Fibroblast of lung (primary cell): ENCODE data around the gene FAM185A. TPM values are rescaled to one million over a fixed set of nuclear protein-coding genes. Genes with fewer than 3 reads are reported as not detected.
A peak's percentile ranks its signal among the peaks of the same experiment; 100 is the strongest.
"Not testable (repeated sequence)": the region's sequence is repeated elsewhere in the genome, so short reads cannot be mapped to it uniquely, and the experiment has no call there.

Source experiments
- DNase-seq, 2 donors: peaks; one replicate each; pipeline versions ENCODE4 v3.0.0 to v3.0.0-alpha.2; 2010; ENCODE audit warnings: low read depth in 2 of 2
- H2AFZ ChIP-seq: 2 replicates; pipeline ENCODE4 v1.5.1; 2012; ENCODE audit warnings: low read length, control low read depth, inconsistent platforms
- H3K27ac ChIP-seq: 2 replicates; pipeline ENCODE4 v1.5.1; 2011; ENCODE audit warnings: low read length, control low read depth; ENCODE audit not compliant: insufficient read depth
- H3K27me3 ChIP-seq: 2 replicates; pipeline ENCODE4 v1.5.1; 2011; ENCODE audit warnings: mild to moderate bottlenecking, low read length; ENCODE audit not compliant: control insufficient read depth, insufficient read depth
- H3K36me3 ChIP-seq: 2 replicates; pipeline ENCODE4 v1.5.1; 2011; ENCODE audit warnings: low read length; ENCODE audit not compliant: control insufficient read depth, insufficient read depth
- H3K4me1 ChIP-seq: 2 replicates; pipeline ENCODE4 v1.5.1; 2011; ENCODE audit warnings: low read length; ENCODE audit not compliant: control insufficient read depth, insufficient read depth; ENCODE audit errors: extremely low read depth
- H3K4me2 ChIP-seq: 2 replicates; pipeline ENCODE4 v1.5.1; 2011; ENCODE audit warnings: low read length, control low read depth; ENCODE audit not compliant: insufficient read depth; ENCODE audit errors: extremely low read depth
- H3K4me3 ChIP-seq, 4 experiments: fragments of 200-600 bp in 1 of 4; sonication (generic) in 1 of 4; replicated peaks in 1 of 4; 2 replicates each; pipeline ENCODE4 v1.5.1; 2011 to 2016; ENCODE audit warnings: low read length in 4 of 4, low read depth in 3 of 4, mild to moderate bottlenecking in 3 of 4, control low read depth in 2 of 4, inconsistent platforms in 1 of 4, mixed read lengths in 1 of 4; ENCODE audit not compliant: insufficient read depth in 1 of 4; ENCODE audit errors: control extremely low read depth in 1 of 4
- H3K79me2 ChIP-seq: 2 replicates; pipeline ENCODE4 v1.5.1; 2012; ENCODE audit warnings: mild to moderate bottlenecking, low read length, inconsistent platforms; ENCODE audit not compliant: control insufficient read depth, insufficient read depth
- H3K9ac ChIP-seq: 2 replicates; pipeline ENCODE4 v1.5.1; 2011; ENCODE audit warnings: mild to moderate bottlenecking, low read length, control low read depth; ENCODE audit not compliant: insufficient read depth
- H3K9me3 ChIP-seq: 2 replicates; pipeline ENCODE4 v1.5.1; 2012; ENCODE audit warnings: low read depth, low read length; ENCODE audit not compliant: control insufficient read depth, insufficient read depth
- H4K20me1 ChIP-seq: 2 replicates; pipeline ENCODE4 v1.5.1; 2011; ENCODE audit warnings: low read length; ENCODE audit not compliant: control insufficient read depth, insufficient read depth; ENCODE audit errors: extremely low read depth
- polyA plus RNA-seq, 2 donors: library from polyadenylated mRNA; depleted of rRNA in 1 of 2; stranded (reverse) in 1 of 2; unstranded in 1 of 2; fragments of >200 nt; gene quantifications; 2 replicates each; pipeline ENCODE4 v1.2.1, GENCODE V29; 2011 to 2012; ENCODE audit warnings: missing spikeins in 1 of 2
- total RNA-seq: library from RNA; depleted of rRNA; stranded (reverse); fragments of >200 nt; gene quantifications from 2 replicates; pipeline ENCODE4 v1.2.1, GENCODE V29; 2014

The FAM185A gene
- total and polyA plus RNA-seq, 2 donors (not counting 1 experiment from before 2014, with no cell fraction given), result 4.0 to 9.9 TPM

DNA sequence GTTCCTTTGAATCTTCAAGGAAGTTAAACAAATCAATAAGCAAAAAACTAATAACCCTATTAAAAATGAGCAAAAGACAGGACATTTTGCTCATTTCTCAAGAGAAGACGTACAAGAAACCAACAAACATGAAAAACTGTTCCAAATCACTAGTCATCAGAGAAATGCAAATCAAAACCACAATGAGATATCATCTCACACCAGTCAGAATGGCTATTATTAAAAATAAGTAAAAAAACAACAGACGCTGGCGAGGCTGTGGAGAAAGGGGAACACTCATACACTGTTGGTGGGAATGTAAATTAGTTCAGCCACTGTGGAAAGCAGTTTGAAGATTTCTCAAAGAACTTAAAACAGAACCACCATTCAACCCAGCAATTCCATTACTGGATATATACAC lies 21.7 kb downstream of the FAM185A start:
- H4K20me1 ChIP-seq, H3K4me1 ChIP-seq, H3K9ac ChIP-seq, H3K36me3 ChIP-seq, H3K9me3 ChIP-seq, H3K27me3 ChIP-seq, H3K4me2 ChIP-seq, H3K79me2 ChIP-seq, H3K27ac ChIP-seq, H2AFZ ChIP-seq, H3K4me3 ChIP-seq: not testable (repeated sequence)
- DNase-seq, result peak in 1 of 2 donors; percentile 65

DNA sequence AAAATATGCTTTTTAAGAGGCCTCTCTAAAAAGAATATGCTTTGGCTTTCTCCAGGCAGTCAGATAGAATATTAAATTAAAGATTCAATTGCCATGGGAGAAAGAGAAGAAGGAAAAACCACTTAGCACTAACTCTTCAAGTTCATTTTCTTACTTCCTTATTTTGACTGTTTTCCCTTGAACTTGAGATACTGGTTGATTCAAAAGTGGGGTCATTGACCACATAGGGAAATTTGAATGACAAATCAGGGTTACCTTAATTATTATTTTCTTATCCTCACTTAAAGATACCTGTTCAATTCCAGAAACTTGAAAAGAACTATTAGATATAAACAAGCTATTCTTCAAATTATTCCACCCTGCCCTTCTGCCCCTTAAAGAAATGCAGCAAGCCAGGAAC lies 27.4 kb downstream of the FAM185A start:
- not testable (repeated sequence) for H2AFZ ChIP-seq, H3K4me3 ChIP-seq, H3K4me1 ChIP-seq, H4K20me1 ChIP-seq, H3K79me2 ChIP-seq, H3K36me3 ChIP-seq, H3K27ac ChIP-seq, DNase-seq, H3K27me3 ChIP-seq, H3K4me2 ChIP-seq, H3K9me3 ChIP-seq, H3K9ac ChIP-seq

DNA sequence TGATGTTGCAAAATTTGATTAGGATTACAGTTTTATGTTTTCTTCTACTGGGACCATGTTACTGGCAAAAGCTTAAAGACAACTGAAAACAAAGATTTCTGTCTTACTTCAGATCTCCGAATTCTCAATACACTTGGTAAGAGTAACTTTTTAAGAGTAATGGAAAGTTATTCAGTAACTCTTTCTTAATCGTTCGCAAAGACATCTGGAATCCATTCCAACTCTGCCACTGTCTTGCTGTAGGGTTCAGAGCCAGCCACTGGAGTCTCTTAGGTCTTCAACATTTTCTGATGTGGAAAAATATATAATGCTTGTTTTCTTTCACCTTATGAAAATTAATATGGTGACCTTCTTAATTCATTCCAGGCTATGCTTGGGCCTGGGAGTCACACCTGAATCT lies 29.9 kb downstream of the FAM185A start:
- not testable (repeated sequence) for H3K4me1 ChIP-seq, H3K27ac ChIP-seq, H3K36me3 ChIP-seq, H2AFZ ChIP-seq, H3K4me2 ChIP-seq, DNase-seq, H3K9ac ChIP-seq, H3K4me3 ChIP-seq, H4K20me1 ChIP-seq, H3K79me2 ChIP-seq, H3K27me3 ChIP-seq, H3K9me3 ChIP-seq

DNA sequence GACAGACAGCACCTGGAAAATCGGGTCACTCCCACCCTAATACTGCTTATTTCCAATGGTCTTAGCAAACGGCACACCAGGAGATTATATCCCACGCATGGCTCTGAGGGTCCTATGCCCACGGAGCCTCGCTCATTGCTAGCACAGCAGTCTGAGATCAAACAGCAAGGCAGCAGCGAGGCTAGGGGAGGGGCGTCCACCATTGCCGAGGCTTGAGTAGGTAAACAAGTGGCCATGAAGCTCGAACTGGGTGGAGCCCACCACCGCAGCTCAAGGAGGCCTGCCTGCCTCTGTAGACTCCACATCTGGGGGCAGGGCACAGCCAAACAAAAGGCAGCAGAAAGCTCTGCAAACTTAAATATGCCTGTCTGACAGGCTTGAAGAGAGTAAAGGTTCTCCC lies 32.1 kb downstream of the FAM185A start:
- H3K4me3 ChIP-seq, H3K27ac ChIP-seq, H3K36me3 ChIP-seq, H2AFZ ChIP-seq, H3K4me2 ChIP-seq, H3K9me3 ChIP-seq, H3K9ac ChIP-seq, H3K4me1 ChIP-seq, H3K79me2 ChIP-seq, DNase-seq, H3K27me3 ChIP-seq, H4K20me1 ChIP-seq: not testable (repeated sequence)

DNA sequence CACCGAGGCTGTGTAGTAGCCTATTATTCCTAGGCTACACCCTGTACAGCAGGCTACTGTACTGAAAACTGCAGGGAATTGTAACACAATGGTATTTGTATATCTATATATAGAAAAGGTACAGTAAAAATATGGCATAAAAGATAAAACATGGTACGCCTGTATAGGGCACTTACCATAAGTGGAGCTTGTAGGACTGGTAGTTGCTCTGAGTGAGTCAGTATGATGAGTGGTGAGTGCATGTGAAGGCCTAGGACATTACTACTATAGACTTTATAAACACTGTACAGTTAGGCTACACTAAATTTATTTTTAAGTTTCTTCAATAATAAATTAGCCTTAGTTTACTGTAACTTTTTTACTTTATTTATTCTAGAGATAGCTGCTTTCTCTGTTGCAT lies 40.0 kb downstream of the FAM185A start:
- not testable (repeated sequence) for H3K27me3 ChIP-seq, H3K4me1 ChIP-seq, H3K79me2 ChIP-seq, H3K9ac ChIP-seq, H3K4me2 ChIP-seq, H2AFZ ChIP-seq, H3K4me3 ChIP-seq, H4K20me1 ChIP-seq, H3K9me3 ChIP-seq, DNase-seq, H3K36me3 ChIP-seq, H3K27ac ChIP-seq

DNA sequence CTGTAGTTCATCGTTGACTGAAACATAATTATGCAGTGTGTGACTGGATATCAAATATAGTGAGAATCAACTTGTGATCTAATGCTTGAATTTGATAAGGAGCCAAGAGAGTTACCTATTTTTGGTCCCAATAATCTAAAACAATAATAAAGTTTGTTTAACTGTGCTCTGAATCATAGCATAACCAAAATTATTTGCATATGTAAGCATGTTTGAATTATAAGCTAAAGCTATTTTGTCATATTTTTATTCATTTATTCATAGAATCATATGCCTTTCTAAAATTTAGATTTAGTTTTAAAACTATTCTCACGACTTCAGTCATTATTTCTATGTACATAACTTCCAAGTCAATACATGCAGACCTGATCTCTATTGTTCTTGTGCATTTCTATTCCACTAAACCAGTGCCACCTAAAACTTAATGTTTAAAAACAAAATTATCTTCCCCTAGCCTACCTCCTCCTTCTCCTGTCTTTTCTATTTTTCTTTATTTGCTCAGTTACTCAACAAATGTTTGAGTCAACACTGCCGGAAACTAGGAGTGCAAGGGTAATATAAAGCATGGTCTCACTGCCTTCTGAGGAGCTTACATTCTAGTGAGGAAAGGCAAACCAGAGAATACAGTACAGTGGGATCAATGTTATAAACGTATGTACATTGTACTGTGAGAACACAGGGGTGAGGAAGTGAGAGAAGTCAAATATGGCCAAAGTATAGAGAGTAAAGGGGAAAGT lies 41.7 kb downstream of the FAM185A start:
- not testable (repeated sequence) for DNase-seq, H3K27me3 ChIP-seq, H3K4me1 ChIP-seq, H3K4me2 ChIP-seq, H4K20me1 ChIP-seq, H3K27ac ChIP-seq, H3K36me3 ChIP-seq, H3K9ac ChIP-seq, H3K79me2 ChIP-seq, H3K4me3 ChIP-seq, H3K9me3 ChIP-seq, H2AFZ ChIP-seq

DNA sequence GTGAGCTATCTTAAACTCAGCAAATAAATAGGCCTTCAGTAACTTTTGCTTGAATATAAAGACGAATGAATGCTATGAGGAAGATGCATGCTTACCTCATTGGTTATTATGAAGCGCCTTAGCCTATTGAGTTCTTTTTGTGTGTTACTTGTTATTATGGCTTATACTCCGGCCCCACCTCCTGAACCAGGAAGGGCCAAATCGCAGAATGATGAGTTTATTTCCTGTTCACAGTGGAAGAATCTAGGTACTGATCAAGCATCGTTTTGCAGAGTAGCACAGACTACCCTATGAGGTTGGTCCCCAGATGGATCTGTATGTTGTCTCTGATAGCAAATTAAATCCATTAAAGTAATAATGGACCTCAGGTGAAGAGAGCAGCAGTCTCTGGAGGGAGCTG lies 42.6 kb downstream of the FAM185A start:
- not testable (repeated sequence) for H3K4me2 ChIP-seq, H3K4me3 ChIP-seq, H2AFZ ChIP-seq, H3K36me3 ChIP-seq, DNase-seq, H3K27me3 ChIP-seq, H3K9me3 ChIP-seq, H3K27ac ChIP-seq, H3K4me1 ChIP-seq, H4K20me1 ChIP-seq, H3K79me2 ChIP-seq, H3K9ac ChIP-seq
